Measurements from ENCODE around the gene GTF3C4.

The GTF3C4 gene

DNA sequence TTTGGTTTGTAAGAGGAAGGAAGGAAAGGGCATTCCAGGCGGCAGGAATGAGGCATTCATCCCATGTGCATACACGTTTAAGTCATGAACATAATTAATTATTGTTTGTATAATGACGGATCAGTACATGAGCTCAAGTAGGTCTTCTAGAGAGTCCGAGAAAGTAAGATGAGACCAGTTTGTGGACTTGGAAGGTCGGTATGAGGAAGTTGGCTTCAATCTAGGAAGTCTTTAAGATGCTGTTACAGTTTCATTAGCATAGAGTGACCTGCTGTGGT lies 2.1 kb downstream of the GTF3C4 start:
- TF ChIP-seq, protein P1, sequence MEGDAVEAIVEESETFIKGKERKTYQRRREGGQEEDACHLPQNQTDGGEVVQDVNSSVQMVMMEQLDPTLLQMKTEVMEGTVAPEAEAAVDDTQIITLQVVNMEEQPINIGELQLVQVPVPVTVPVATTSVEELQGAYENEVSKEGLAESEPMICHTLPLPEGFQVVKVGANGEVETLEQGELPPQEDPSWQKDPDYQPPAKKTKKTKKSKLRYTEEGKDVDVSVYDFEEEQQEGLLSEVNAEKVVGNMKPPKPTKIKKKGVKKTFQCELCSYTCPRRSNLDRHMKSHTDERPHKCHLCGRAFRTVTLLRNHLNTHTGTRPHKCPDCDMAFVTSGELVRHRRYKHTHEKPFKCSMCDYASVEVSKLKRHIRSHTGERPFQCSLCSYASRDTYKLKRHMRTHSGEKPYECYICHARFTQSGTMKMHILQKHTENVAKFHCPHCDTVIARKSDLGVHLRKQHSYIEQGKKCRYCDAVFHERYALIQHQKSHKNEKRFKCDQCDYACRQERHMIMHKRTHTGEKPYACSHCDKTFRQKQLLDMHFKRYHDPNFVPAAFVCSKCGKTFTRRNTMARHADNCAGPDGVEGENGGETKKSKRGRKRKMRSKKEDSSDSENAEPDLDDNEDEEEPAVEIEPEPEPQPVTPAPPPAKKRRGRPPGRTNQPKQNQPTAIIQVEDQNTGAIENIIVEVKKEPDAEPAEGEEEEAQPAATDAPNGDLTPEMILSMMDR (IDR thresholded peaks at IDR 0.05; ENCODE audit: low read depth, low read length, poor library complexity, severe bottlenecking): no peak
- no peak for TF ChIP-seq EZH2phosphoT487 (IDR thresholded peaks at IDR 0.05; ENCODE audit: borderline replicate concordance, low read length)
- Histone ChIP-seq H3K4me1 (ENCODE audit: control insufficient read depth, low read length) (peaks cover 53% of the 10 kb centered on the region), H3K27me3 (ENCODE audit: control insufficient read depth, low read length) (no peaks in the 10 kb centered on the region), H3K4me3 (ENCODE audit: low read length) (peak overlapping the region; percentile 99), H3K79me2 (ENCODE audit: control insufficient read depth, low read length) (peaks cover 100% of the 10 kb centered on the region), H3K9me3 (ENCODE audit: control insufficient read depth, insufficient read depth, low read length) (no peaks in the 10 kb centered on the region), H3K4me2 (ENCODE audit: low read length) (peak overlapping the region; percentile 94), H3K9me2 (replicated peaks; ENCODE audit: control insufficient read depth, low read length) (no peaks in the 10 kb centered on the region), H3K36me3 (ENCODE audit: control insufficient read depth, low read length) (peaks cover 50% of the 10 kb centered on the region), H3F3A (ENCODE audit: control insufficient read depth, insufficient read depth) (no peaks in the 10 kb centered on the region; the same call in 1 of the 2 replicates), H4K20me1 (ENCODE audit: control insufficient read depth, insufficient read depth, low read depth, low read length) (peaks cover 31% of the 10 kb centered on the region), H3K27ac (ENCODE audit: low read depth, low read length) (no peak overlapping the region)

DNA sequence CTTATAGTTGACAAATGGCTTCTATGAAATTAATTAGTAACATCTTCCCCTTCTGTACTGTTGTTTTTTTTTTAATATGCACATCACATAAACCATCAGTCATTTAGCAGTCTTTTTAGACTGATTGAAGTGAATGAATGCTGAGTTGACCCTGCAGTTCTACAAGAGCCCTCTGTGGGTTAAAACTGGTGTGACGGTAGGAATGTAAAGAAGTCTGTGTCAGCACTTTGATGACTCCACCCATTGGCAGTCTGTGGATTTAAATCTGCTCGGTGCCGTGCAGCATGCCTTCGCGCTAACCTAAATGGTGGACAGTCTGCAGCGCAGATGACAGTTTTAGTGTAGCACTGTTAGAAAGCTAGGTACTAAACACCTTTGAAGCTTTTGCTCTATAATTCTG lies 3.1 kb downstream of the GTF3C4 start:
- H3K4me2 ChIP-seq (ENCODE audit: low read length): peak overlapping the region; percentile 94
- peaks cover 100% of the 10 kb centered on the region for H3K79me2 ChIP-seq (ENCODE audit: control insufficient read depth, low read length)
- no peaks in the 10 kb centered on the region; the same call in 1 of the 2 replicates for H3F3A ChIP-seq (ENCODE audit: control insufficient read depth, insufficient read depth)
- peak overlapping the region; percentile 99; the same call in 1 of the 2 replicates for H3K4me3 ChIP-seq (ENCODE audit: low read length)
- H3K27ac ChIP-seq (ENCODE audit: low read depth, low read length): no peak overlapping the region
- H4K20me1 ChIP-seq (ENCODE audit: control insufficient read depth, insufficient read depth, low read depth, low read length): peaks cover 38% of the 10 kb centered on the region
- H3K9me2 ChIP-seq (replicated peaks; ENCODE audit: control insufficient read depth, low read length): no peaks in the 10 kb centered on the region
- no peaks in the 10 kb centered on the region for H3K27me3 ChIP-seq (ENCODE audit: control insufficient read depth, low read length)
- H3K9me3 ChIP-seq (ENCODE audit: control insufficient read depth, insufficient read depth, low read length): no peaks in the 10 kb centered on the region
- peaks cover 55% of the 10 kb centered on the region for H3K36me3 ChIP-seq (ENCODE audit: control insufficient read depth, low read length)
- peaks cover 47% of the 10 kb centered on the region for H3K4me1 ChIP-seq (ENCODE audit: control insufficient read depth, low read length)
- TF ChIP-seq, protein P1 (IDR thresholded peaks at IDR 0.05; ENCODE audit: low read depth, low read length, poor library complexity, severe bottlenecking): peak; percentile 14
- no peak for TF ChIP-seq EZH2phosphoT487 (IDR thresholded peaks at IDR 0.05; ENCODE audit: borderline replicate concordance, low read length)

DNA sequence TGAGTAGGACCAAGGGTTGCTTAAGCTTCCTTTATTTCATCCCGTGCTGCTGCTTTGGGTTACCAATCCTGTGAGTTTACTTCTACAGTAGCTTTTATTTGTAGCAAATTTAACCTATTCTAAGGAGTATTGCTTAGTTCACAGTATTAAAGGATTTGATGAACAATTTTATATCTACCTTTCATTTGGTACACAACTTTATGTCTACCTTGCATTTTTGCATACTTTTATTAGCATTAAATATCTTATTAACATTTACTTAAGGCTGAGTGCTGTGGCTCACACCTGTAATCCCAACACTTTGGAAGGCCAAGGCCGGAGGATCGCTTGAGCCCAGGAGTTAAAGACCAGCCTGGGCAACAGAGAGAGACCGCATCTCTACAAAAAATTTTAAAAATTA lies 4.2 kb downstream of the GTF3C4 start:
- Histone ChIP-seq H3K4me2 (ENCODE audit: low read length) (peak overlapping the region; percentile 94; the same call in 1 of the 2 replicates), H3K4me1 (ENCODE audit: control insufficient read depth, low read length) (peaks cover 44% of the 10 kb centered on the region), H3K27me3 (ENCODE audit: control insufficient read depth, low read length) (no peaks in the 10 kb centered on the region), H3K36me3 (ENCODE audit: control insufficient read depth, low read length) (peaks cover 63% of the 10 kb centered on the region), H3K4me3 (ENCODE audit: low read length) (no peak overlapping the region), H3K9me3 (ENCODE audit: control insufficient read depth, insufficient read depth, low read length) (no peaks in the 10 kb centered on the region), H4K20me1 (ENCODE audit: control insufficient read depth, insufficient read depth, low read depth, low read length) (peaks cover 42% of the 10 kb centered on the region), H3K79me2 (ENCODE audit: control insufficient read depth, low read length) (peaks cover 100% of the 10 kb centered on the region), H3K27ac (ENCODE audit: low read depth, low read length) (no peak overlapping the region), H3K9me2 (replicated peaks; ENCODE audit: control insufficient read depth, low read length) (no peaks in the 10 kb centered on the region), H3F3A (ENCODE audit: control insufficient read depth, insufficient read depth) (no peaks in the 10 kb centered on the region; the same call in 1 of the 2 replicates)
- TF ChIP-seq EZH2phosphoT487 (IDR thresholded peaks at IDR 0.05; ENCODE audit: borderline replicate concordance, low read length): no peak
- TF ChIP-seq, protein P1 (IDR thresholded peaks at IDR 0.05; ENCODE audit: low read depth, low read length, poor library complexity, severe bottlenecking): no peak
